Body of pancreas (tissue), 4 donors: ENCODE results near the gene XPR1.

ENCODE experiments used
- POLR2A ChIP-seq, 3 donors: fragments of 450-650 bp; IDR thresholded peaks; one replicate each; pipeline ENCODE4 v1.6.1; 2016; ENCODE audit warnings: antibody characterized with exemption in 3 of 3, mild to moderate bottlenecking in 2 of 3
- TF ChIP-seq, protein P1 (sequence below), 7 experiments: fragments of 450-650 bp in 4 of 7; fragments of 200-600 bp in 3 of 7; sonication (generic) in 3 of 7; IDR thresholded peaks; one replicate each; pipeline ENCODE4 v1.5.1; 2016 to 2019; ENCODE audit warnings: antibody characterized with exemption in 7 of 7

DNA sequence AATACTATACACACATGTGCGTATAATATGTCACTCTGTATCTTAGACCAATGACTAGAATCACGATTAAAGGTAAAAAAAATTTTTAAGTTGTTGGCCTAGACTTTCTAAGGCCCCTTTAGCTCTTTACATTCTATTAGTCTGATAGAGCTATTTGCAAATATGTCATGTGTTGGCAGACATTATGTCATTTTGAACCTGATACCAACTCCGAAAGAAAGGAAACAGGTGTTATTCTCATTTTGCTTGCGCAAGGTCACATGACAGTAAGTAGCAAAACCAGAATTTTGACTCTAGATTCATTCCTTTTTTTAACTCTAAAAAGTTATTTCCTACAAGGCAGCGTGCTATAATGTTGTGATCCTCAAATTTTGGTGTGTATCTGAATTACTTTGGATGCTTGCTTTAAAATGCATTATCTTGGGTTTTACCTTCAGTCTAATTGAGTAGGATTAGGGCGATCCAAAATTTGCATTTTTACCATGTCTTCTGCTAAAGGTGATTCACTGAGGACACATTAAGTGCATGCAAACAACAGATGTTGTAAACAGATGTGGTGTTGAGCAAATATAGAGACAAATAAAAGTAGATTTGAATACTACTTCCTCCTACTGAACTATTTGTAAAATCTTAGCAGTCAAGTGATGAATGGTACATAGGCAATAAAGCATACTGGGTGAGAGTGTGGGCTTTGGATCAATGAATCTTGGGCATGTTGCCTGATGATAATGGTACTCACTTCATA, 217.4 kb downstream of the XPR1 start:
- TF ChIP-seq, protein P1, sequence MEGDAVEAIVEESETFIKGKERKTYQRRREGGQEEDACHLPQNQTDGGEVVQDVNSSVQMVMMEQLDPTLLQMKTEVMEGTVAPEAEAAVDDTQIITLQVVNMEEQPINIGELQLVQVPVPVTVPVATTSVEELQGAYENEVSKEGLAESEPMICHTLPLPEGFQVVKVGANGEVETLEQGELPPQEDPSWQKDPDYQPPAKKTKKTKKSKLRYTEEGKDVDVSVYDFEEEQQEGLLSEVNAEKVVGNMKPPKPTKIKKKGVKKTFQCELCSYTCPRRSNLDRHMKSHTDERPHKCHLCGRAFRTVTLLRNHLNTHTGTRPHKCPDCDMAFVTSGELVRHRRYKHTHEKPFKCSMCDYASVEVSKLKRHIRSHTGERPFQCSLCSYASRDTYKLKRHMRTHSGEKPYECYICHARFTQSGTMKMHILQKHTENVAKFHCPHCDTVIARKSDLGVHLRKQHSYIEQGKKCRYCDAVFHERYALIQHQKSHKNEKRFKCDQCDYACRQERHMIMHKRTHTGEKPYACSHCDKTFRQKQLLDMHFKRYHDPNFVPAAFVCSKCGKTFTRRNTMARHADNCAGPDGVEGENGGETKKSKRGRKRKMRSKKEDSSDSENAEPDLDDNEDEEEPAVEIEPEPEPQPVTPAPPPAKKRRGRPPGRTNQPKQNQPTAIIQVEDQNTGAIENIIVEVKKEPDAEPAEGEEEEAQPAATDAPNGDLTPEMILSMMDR (IDR thresholded peaks at IDR 0.05), result no peak
- no peak for TF ChIP-seq POLR2A (IDR thresholded peaks at IDR 0.05)
